Stimulated activated CD4-positive, alpha-beta T cell treated with anti-CD3 and anti-CD28 coated beads, Interleukin-1b, Interleukin-23, amount 100 ng/mL, for 1 hour (primary cell): ENCODE results near the gene LPP.

Source experiments
- DNase-seq, 2 donors: peaks; one replicate each; pipeline ENCODE4 v3.0.0-alpha.2; 2020; ENCODE audit warnings: low read depth in 2 of 2

The LPP gene

GRCh38 chr3:188473591-188474288 lies 319.8 kb downstream of the LPP start:
- DNase-seq: no peak

- no peak for DNase-seq
Observed at GRCh38 chr3:188476935-188477334, 323.0 kb downstream of the LPP start.

GRCh38 chr3:188480011-188480410 lies 326.1 kb downstream of the LPP start:
- no peak for DNase-seq

- no peak for DNase-seq
Observed at GRCh38 chr3:188482929-188483328, 329.0 kb downstream of the LPP start.

GRCh38 chr3:188486126-188486525 lies 332.2 kb downstream of the LPP start:
- DNase-seq: no peak

GRCh38 chr3:188486952-188487351 lies 333.0 kb downstream of the LPP start:
- DNase-seq: no peak

- no peak for DNase-seq
Observed at GRCh38 chr3:188487652-188488051, 333.7 kb downstream of the LPP start.

- DNase-seq: no peak
Observed at GRCh38 chr3:188488801-188489200, 334.8 kb downstream of the LPP start.

- no peak for DNase-seq
Observed at GRCh38 chr3:188489639-188490405, 335.9 kb downstream of the LPP start.

GRCh38 chr3:188490416-188490815 lies 336.5 kb downstream of the LPP start:
- no peak for DNase-seq

- no peak for DNase-seq
Observed at GRCh38 chr3:188491276-188491687, 337.3 kb downstream of the LPP start.

GRCh38 chr3:188496390-188496789 lies 342.4 kb downstream of the LPP start:
- DNase-seq: no peak

- DNase-seq: no peak
Observed at GRCh38 chr3:188497021-188497420, 343.1 kb downstream of the LPP start.

GRCh38 chr3:188503647-188504046 lies 349.7 kb downstream of the LPP start:
- DNase-seq: no peak

GRCh38 chr3:188505151-188505550 lies 351.2 kb downstream of the LPP start:
- DNase-seq: no peak

- no peak for DNase-seq
Observed at GRCh38 chr3:188505911-188506310, 352.0 kb downstream of the LPP start.

GRCh38 chr3:188506446-188506845 lies 352.5 kb downstream of the LPP start:
- DNase-seq: no peak

GRCh38 chr3:188507244-188507720 lies 353.3 kb downstream of the LPP start:
- no peak for DNase-seq

GRCh38 chr3:188508454-188508853 lies 354.5 kb downstream of the LPP start:
- no peak for DNase-seq

GRCh38 chr3:188509316-188509715 lies 355.4 kb downstream of the LPP start:
- no peak for DNase-seq

GRCh38 chr3:188510366-188510765 lies 356.4 kb downstream of the LPP start:
- no peak for DNase-seq

- no peak for DNase-seq
Observed at GRCh38 chr3:188513662-188514328, 359.8 kb downstream of the LPP start.

GRCh38 chr3:188516515-188516914 lies 362.6 kb downstream of the LPP start:
- no peak for DNase-seq
